Left ventricle myocardium superior (tissue), 1 donor: ENCODE data around the gene ECHS1. TPM values are rescaled to one million over a fixed set of nuclear protein-coding genes. Genes with fewer than 3 reads are reported as not detected.
A peak's percentile ranks its signal among the peaks of the same experiment; 100 is the strongest.
"Not testable (repeated sequence)": the region's sequence is repeated elsewhere in the genome, so short reads cannot be mapped to it uniquely, and the experiment has no call there.

ENCODE experiments used
- ATAC-seq: fragments of 200-7000 bp; cut with Tn5 transposase; one replicate; pipeline ENCODE4 v1.9.1; 2020; ENCODE audit warnings: mild to moderate bottlenecking, moderate library complexity
- DNase-seq: peaks from one replicate; pipeline ENCODE4 v3.0.0-alpha.2; 2020
- intact Hi-C: fragments of 100-400 bp; cut with micrococcal nuclease; formaldehyde crosslinking; loops from one replicate; pipeline ENCODE4 v1.11.0; 2022
- total RNA-seq: library from RNA; stranded (reverse); fragmentation: NEBNext Ultra II Directional; extraction: Animal tissue kit (Norgen Biotek cat#: 25700); gene quantifications from one replicate; pipeline ENCODE4 v1.2.1, GENCODE V29; 2021
- donor health status: DM: no; HTN: yes; CAD: no; lungs with severe emphysema.

The ECHS1 gene
- total RNA-seq, 1 donor from 2014 or later: 226 TPM

GRCh38 chr10:133401500-133401899 lies 28.3 kb upstream of the ECHS1 start:
- intact Hi-C loops: no loop called here
- ATAC-seq (no peak), DNase-seq (no peak)

- intact Hi-C loops: no loop called here
- DNase-seq: no peak
- ATAC-seq: no peak
Measured at GRCh38 chr10:133400624-133401424, 27.7 kb upstream of the ECHS1 start.

GRCh38 chr10:133399123-133399601 lies 26.0 kb upstream of the ECHS1 start:
- DNase-seq (no peak), ATAC-seq (no peak)
- intact Hi-C loops: no loop called here

GRCh38 chr10:133397938-133398337 lies 24.8 kb upstream of the ECHS1 start:
- intact Hi-C loops: no loop called here
- DNase-seq (no peak), ATAC-seq (no peak)

GRCh38 chr10:133396035-133396624 lies 23.0 kb upstream of the ECHS1 start:
- no peak for ATAC-seq
- intact Hi-C loops: no loop called here
- no peak for DNase-seq

- intact Hi-C loops: no loop called here
- ATAC-seq: no peak
- no peak for DNase-seq
Measured at GRCh38 chr10:133394801-133395221, 21.7 kb upstream of the ECHS1 start.

- intact Hi-C loops: no loop called here
- DNase-seq (peak; percentile 98), ATAC-seq (peak; percentile 98)
Measured at GRCh38 chr10:133394064-133394663, 21.0 kb upstream of the ECHS1 start, which contains the start of gene MTG1. TSS of gene MTG1 (plus strand) at chr10:133394157. CDS start at chr10:133394221, 64 bp downstream.

GRCh38 chr10:133393401-133394063 lies 20.4 kb upstream of the ECHS1 start:
- intact Hi-C loops: no loop called here
- DNase-seq (no peak), ATAC-seq (no peak)

- no peak for DNase-seq
- intact Hi-C loops: no loop called here
Measured at GRCh38 chr10:133391761-133392518, 18.8 kb upstream of the ECHS1 start.

GRCh38 chr10:133391249-133391635 lies 18.1 kb upstream of the ECHS1 start:
- ATAC-seq (no peak), DNase-seq (no peak)
- intact Hi-C loops: no loop called here

More at GRCh38 chr10:133391761-133392518, 18.8 kb upstream of the ECHS1 start:
- ATAC-seq: no peak

GRCh38 chr10:133390597-133391248 lies 17.6 kb upstream of the ECHS1 start:
- intact Hi-C loops: no loop called here
- DNase-seq (no peak), ATAC-seq (no peak)

- no peak for ATAC-seq
- DNase-seq: peak; percentile 48
- intact Hi-C loops: no loop called here
Measured at GRCh38 chr10:133388973-133389818, 16.0 kb upstream of the ECHS1 start.

GRCh38 chr10:133388236-133388972 lies 15.2 kb upstream of the ECHS1 start:
- intact Hi-C loops: no loop called here
- ATAC-seq (no peak), DNase-seq (no peak)

- intact Hi-C loops: not testable (repeated sequence)
Measured at GRCh38 chr10:133386951-133387350, 13.8 kb upstream of the ECHS1 start.

GRCh38 chr10:133385214-133385613 lies 12.1 kb upstream of the ECHS1 start:
- ATAC-seq: no peak
- intact Hi-C loops: no loop called here
- DNase-seq: peak; percentile 10

More at GRCh38 chr10:133386951-133387350, 13.8 kb upstream of the ECHS1 start:
- not testable (repeated sequence) for ATAC-seq, DNase-seq

GRCh38 chr10:133384071-133384470 lies 10.9 kb upstream of the ECHS1 start:
- intact Hi-C loops: no loop called here
- ATAC-seq (no peak), DNase-seq (peak; percentile 16)

GRCh38 chr10:133383551-133383950 lies 10.4 kb upstream of the ECHS1 start:
- intact Hi-C loops: no loop called here
- ATAC-seq: no peak
- no peak for DNase-seq
